GM12878 (cell line): Measurements from ENCODE around the gene SCMH1. TPM values are rescaled to one million over a fixed set of nuclear protein-coding genes. Genes with fewer than 3 reads are reported as not detected.

Source experiments
- ATAC-seq: fragments of 200-7000 bp; cut with Tn5 transposase; 3 replicates; pipeline ENCODE4 v1.9.1; 2020; ENCODE audit warnings: mild to moderate bottlenecking, moderate library complexity
- BruUV-seq: library from RNA; stranded (reverse); fragments of 400-500 nt; replicated peaks from 2 replicates; lab custom pipeline; 2021; lab: Mats Ljungman, UMichigan
- CTCF ChIA-PET: fragments of 300-600 bp; sonication (Branson Sonifier 250); formaldehyde crosslinking; extraction: SDS; loops from one replicate; lab custom pipeline; 2021; ENCODE audit warnings: inconsistent platforms; lab: Yijun Ruan, JAX
- POLR2A ChIA-PET: fragments of 350-600 bp; formaldehyde crosslinking; extraction: SDS; loops from one replicate; lab custom pipeline; 2021; ENCODE audit warnings: inconsistent platforms; lab: Charles Lee
- RAD21 ChIA-PET: fragments of 300-600 bp; sonication (Branson Sonifier 250); formaldehyde crosslinking; loops from one replicate; lab custom pipeline; 2023; ENCODE audit warnings: antibody characterized with exemption; ENCODE audit not compliant: unreplicated experiment; lab: Charles Lee
- SMC1A ChIA-PET: fragments of 300-600 bp; sonication (Branson Sonifier 250); formaldehyde crosslinking; loops from one replicate; lab custom pipeline; 2023; ENCODE audit not compliant: unreplicated experiment, uncharacterized antibody; lab: Charles Lee
- DNase-seq: peaks from one replicate; pipeline ENCODE4 v3.0.0-alpha.2; 2011; ENCODE audit warnings: low read depth, low spot score
- FAIRE-seq: peaks from 3 replicates; lab custom pipeline; 2011; peaks lifted over from hg19 to GRCh38; lab: Jason Lieb, UNC
- H2AFZ ChIP-seq: 2 replicates; pipeline ENCODE4 v1.6.0; 2011; ENCODE audit warnings: low read depth, low read length, control low read depth; ENCODE audit not compliant: control insufficient read depth
- H3K27ac ChIP-seq: 2 replicates; pipeline ENCODE4 v1.5.1; 2011; ENCODE audit warnings: control low read depth; ENCODE audit not compliant: control insufficient read depth, insufficient read depth
- H3K27me3 ChIP-seq, 2 experiments: replicated peaks in 1 of 2; 2 replicates each; pipeline versions ENCODE4 v1.6.0 to v1.6.1; 2011; ENCODE audit warnings: low read length in 1 of 2; ENCODE audit not compliant: control insufficient read depth in 2 of 2, insufficient read depth in 2 of 2
- H3K36me3 ChIP-seq, 2 experiments: 2 replicates each; pipeline ENCODE4 v1.5.1; 2011; ENCODE audit warnings: low read length in 1 of 2; ENCODE audit not compliant: control insufficient read depth in 2 of 2, insufficient read depth in 2 of 2
- H3K4me1 ChIP-seq: 2 replicates; pipeline ENCODE4 v1.6.1; 2011; ENCODE audit warnings: mild to moderate bottlenecking, low read length, moderate library complexity, mixed read lengths; ENCODE audit not compliant: control insufficient read depth, insufficient read depth
- H3K4me2 ChIP-seq: 2 replicates; pipeline ENCODE4 v1.6.0; 2011; ENCODE audit warnings: control low read depth; ENCODE audit not compliant: control insufficient read depth, insufficient read depth
- H3K4me3 ChIP-seq: fragments of 200-600 bp; sonication (generic); 2 replicates; pipeline ENCODE4 v1.5.1; 2016
- H3K79me2 ChIP-seq: 2 replicates; pipeline ENCODE4 v1.6.0; 2011; ENCODE audit warnings: low read length; ENCODE audit not compliant: control insufficient read depth, insufficient read depth
- H3K9ac ChIP-seq: 2 replicates; pipeline ENCODE4 v1.8.0; 2011; ENCODE audit warnings: low read length, control low read depth, mixed read lengths; ENCODE audit not compliant: control insufficient read depth, insufficient read depth
- H3K9me3 ChIP-seq: replicated peaks from 3 replicates; pipeline ENCODE4 v1.5.1; 2011; ENCODE audit warnings: mild to moderate bottlenecking, low read length; ENCODE audit not compliant: control insufficient read depth, insufficient read depth
- H4K20me1 ChIP-seq: 2 replicates; pipeline ENCODE4 v1.6.0; 2011; ENCODE audit not compliant: control insufficient read depth, insufficient read depth
- CREB1 ChIP-seq: IDR thresholded peaks from 2 replicates; pipeline ENCODE4 v1.6.1; 2012; ENCODE audit warnings: low read depth, mild to moderate bottlenecking, inconsistent platforms
- GATAD2B ChIP-seq: fragments of 450-650 bp; conservative IDR thresholded peaks from 2 replicates; pipeline ENCODE4 v1.6.1; 2017; ENCODE audit warnings: low read depth, mild to moderate bottlenecking, moderate library complexity
- MEF2B ChIP-seq: fragments of 450-650 bp; IDR thresholded peaks from 2 replicates; pipeline ENCODE4 v1.6.1; 2018; ENCODE audit warnings: mild to moderate bottlenecking, moderate library complexity; ENCODE audit not compliant: partially characterized antibody, poor library complexity, severe bottlenecking
- RUNX3 ChIP-seq: IDR thresholded peaks from 2 replicates; pipeline ENCODE4 v1.6.1; 2012; ENCODE audit warnings: low read length, inconsistent platforms
- SMARCA5 ChIP-seq: fragments of 450-650 bp; IDR thresholded peaks from 2 replicates; pipeline ENCODE4 v1.6.1; 2017; ENCODE audit warnings: mild to moderate bottlenecking
- TBL1XR1 ChIP-seq: IDR thresholded peaks from 2 replicates; pipeline ENCODE4 v1.6.1; 2012; ENCODE audit warnings: low read depth, low read length, improper control_type of control experiment
- WGBS: methylation state at CpG from one replicate; pipeline ENCODE4 v1.1.6; 2016; ENCODE audit warnings: low lambda C conversion rate; ENCODE audit not compliant: insufficient replicate concordance, insufficient coverage; ENCODE audit errors: missing lambda C conversion rate; 5-methylcytosine and 5-hydroxymethylcytosine counted together
- in situ Hi-C: fragments of 300-500 bp; cut with MboI; formaldehyde crosslinking; loops from 9 replicates; pipeline ENCODE4 v1.14.3; 2018; ENCODE audit warnings: mixed read lengths
- intact Hi-C: fragments of 100-400 bp; cut with micrococcal nuclease; formaldehyde crosslinking; loops from one replicate; pipeline ENCODE4 v1.14.2; 2022; ENCODE audit not compliant: unreplicated experiment
- polyA plus RNA-seq, 11 experiments: library from polyadenylated mRNA; depleted of rRNA in 4 of 11; unstranded in 6 of 11; stranded (reverse) in 5 of 11; fragments of >200 nt; fragmentation: Nextera tagmentation in 4 of 11; fragmentation: Illumina TruSeq in 1 of 11; extraction: Ambion mirVana in 4 of 11; extraction: Trizol in 1 of 11; gene quantifications; 1 replicate in 1 of 11; 2 replicates in 10 of 11; pipeline versions ENCODE4 v1.2.1 to v1.2.3, GENCODE V29; 2011 to 2016; ENCODE audit warnings: inconsistent platforms in 2 of 11, missing spikeins in 2 of 11, low read depth in 1 of 11
- total RNA-seq, 4 experiments: library from RNA; depleted of rRNA in 3 of 4; stranded (reverse); fragments of >200 nt in 3 of 4; fragmentation: Illumina TruSeq in 1 of 4; extraction: Trizol in 1 of 4; gene quantifications; 2 replicates each; pipeline versions ENCODE4 v1.2.1 to v1.2.3, GENCODE V29; 2013 to 2021

Gene SCMH1
- total and polyA plus RNA-seq, 10 of the 15 experiments (the other 5 are each of a cell fraction or from before 2014, with no cell fraction given): 7.5 to 44.1 (median 27.8) TPM

DNA sequence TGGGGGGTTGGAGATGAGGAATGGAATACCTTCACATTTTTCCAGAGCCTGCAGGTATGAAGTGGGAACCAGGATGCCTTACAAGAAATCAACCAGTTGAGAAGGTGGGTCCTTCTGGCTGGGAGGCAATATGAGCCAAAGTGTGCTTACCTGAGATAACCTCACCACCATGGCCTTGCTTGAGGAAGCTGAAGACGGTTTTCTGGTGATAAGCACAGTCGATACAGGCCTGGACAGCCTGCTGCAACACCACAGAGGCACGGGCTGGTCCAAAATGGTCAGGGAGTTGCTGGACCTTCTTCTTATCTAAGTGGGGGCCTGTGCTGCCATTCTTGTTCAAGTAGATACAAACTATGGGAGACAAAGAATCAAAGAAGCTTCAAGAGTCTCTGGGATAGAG lies 193.6 kb downstream of the SCMH1 start:
- WGBS: 94% methylated on average over 3 of the region's 3 CpGs
- DNase-seq (no peak), FAIRE-seq (no peak), ATAC-seq (no peak)
- H3K4me3 ChIP-seq: no peak overlapping the region
- H3K9me3 ChIP-seq: no peaks in the 10 kb centered on the region
- ChIA-PET POLR2A (no interaction called here), RAD21 (no interaction called here), CTCF (no interaction called here), SMC1A (no interaction called here)
- no peaks in the 10 kb centered on the region for H4K20me1 ChIP-seq
- in situ Hi-C loops (no loop called here), intact Hi-C loops (no loop called here)
- H3K36me3 ChIP-seq: peaks cover 8 to 18% of the 10 kb centered on the region in 2 experiments; a peak in 3 of 4 replicates
- H3K4me2 ChIP-seq: no peak overlapping the region
- TF ChIP-seq GATAD2B (no peak), MEF2B (no peak), SMARCA5 (no peak)
- no peak overlapping the region for H2AFZ ChIP-seq
- peaks cover 4% of the 10 kb centered on the region; the same call in 1 of the 2 replicates for H3K4me1 ChIP-seq
- no TSS peak for BruUV-seq
- H3K27me3 ChIP-seq: no peaks in the 10 kb centered on the region
- H3K27ac ChIP-seq: no peak overlapping the region
- no peak overlapping the region for H3K9ac ChIP-seq
- H3K79me2 ChIP-seq: no peaks in the 10 kb centered on the region

DNA sequence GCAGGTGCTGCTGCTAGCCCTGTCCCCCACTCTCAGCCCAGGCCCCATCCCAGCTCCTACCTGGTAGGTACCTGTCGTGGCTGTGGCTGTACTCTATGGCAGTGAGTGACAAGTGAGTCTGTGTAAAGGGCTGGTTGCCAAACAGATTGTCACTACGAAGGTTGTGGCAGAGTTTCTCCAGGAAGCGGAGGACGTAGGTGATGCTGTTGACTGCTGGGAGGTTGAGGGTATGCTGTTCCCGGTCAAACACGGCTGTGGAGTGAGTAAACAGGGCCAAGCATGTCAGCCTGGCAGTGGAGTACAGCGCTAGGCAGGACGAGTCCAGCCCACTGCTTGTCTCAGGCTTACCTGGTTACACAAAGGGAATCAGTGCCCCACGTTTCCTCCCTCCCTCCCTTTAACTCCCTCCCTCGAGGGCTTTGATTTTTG lies 195.7 kb downstream of the SCMH1 start:
- no peak overlapping the region for H3K4me3 ChIP-seq
- H3K9me3 ChIP-seq: no peaks in the 10 kb centered on the region
- H3K27ac ChIP-seq: no peak overlapping the region
- CTCF ChIA-PET: no interaction called here
- TF ChIP-seq RUNX3: no peak
- no peak for TF ChIP-seq CREB1
- no peak for TF ChIP-seq TBL1XR1
- TF ChIP-seq, all 136 proteins: peak for 0
- WGBS: 95% methylated on average over 10 of the region's 10 CpGs
- no peaks in the 10 kb centered on the region for H4K20me1 ChIP-seq
- no peak overlapping the region for H3K9ac ChIP-seq
- no TSS peak for BruUV-seq
- no peaks in the 10 kb centered on the region for H3K27me3 ChIP-seq
- RAD21 ChIA-PET: no interaction called here
- in situ Hi-C loops (no loop called here), intact Hi-C loops (no loop called here)
- POLR2A ChIA-PET: no interaction called here
- H3K4me2 ChIP-seq: no peak overlapping the region
- DNase-seq (no peak), ATAC-seq (no peak), FAIRE-seq (no peak)
- SMC1A ChIA-PET: no interaction called here
- H3K4me1 ChIP-seq: no peaks in the 10 kb centered on the region
- H2AFZ ChIP-seq: no peak overlapping the region
- peaks cover 8 to 12% of the 10 kb centered on the region in 2 experiments; a peak in 3 of 4 replicates for H3K36me3 ChIP-seq
- H3K79me2 ChIP-seq: no peaks in the 10 kb centered on the region
